NCI-H146 treated with DMSO at 0.1 percent for 48 hours (cell line): ENCODE results near the gene EHBP1L1.

Source experiments
- DNase-seq: peaks from one replicate; lab custom pipeline; 2025; ENCODE audit not compliant: unreplicated experiment; lab: John Stamatoyannopoulos, UW

Gene EHBP1L1

GRCh38 chr11:65613091-65613928 is 37.5 kb downstream of the EHBP1L1 start:
- no peak for DNase-seq

GRCh38 chr11:65615229-65615949 is 39.5 kb downstream of the EHBP1L1 start, which contains the start of gene PCNX3:
TSS of gene PCNX3 (plus strand) at chr11:65615776. CDS start at chr11:65616312, 536 bp downstream.
- DNase-seq = peak; percentile 99

- no peak for DNase-seq
Observed at GRCh38 chr11:65615950-65616574, 40.2 kb downstream of the EHBP1L1 start.

- no peak for DNase-seq
Observed at GRCh38 chr11:65616575-65617001, 40.7 kb downstream of the EHBP1L1 start.

- DNase-seq = no peak
Observed at GRCh38 chr11:65617136-65617850, 41.4 kb downstream of the EHBP1L1 start.

- no peak for DNase-seq
Observed at GRCh38 chr11:65617990-65618751, 42.3 kb downstream of the EHBP1L1 start.

GRCh38 chr11:65618763-65619162 is 42.9 kb downstream of the EHBP1L1 start:
- DNase-seq = no peak

GRCh38 chr11:65619281-65619928 is 43.6 kb downstream of the EHBP1L1 start:
- no peak for DNase-seq

- no peak for DNase-seq
Observed at GRCh38 chr11:65620666-65621065, 44.8 kb downstream of the EHBP1L1 start.

GRCh38 chr11:65621460-65621859 is 45.6 kb downstream of the EHBP1L1 start:
- no peak for DNase-seq

- DNase-seq = no peak
Observed at GRCh38 chr11:65622011-65622410, 46.2 kb downstream of the EHBP1L1 start.

GRCh38 chr11:65623177-65623576 is 47.3 kb downstream of the EHBP1L1 start:
- no peak for DNase-seq

GRCh38 chr11:65623852-65624616 is 48.2 kb downstream of the EHBP1L1 start:
- DNase-seq = no peak

- DNase-seq = no peak
Observed at GRCh38 chr11:65624931-65625627, 49.2 kb downstream of the EHBP1L1 start.

- no peak for DNase-seq
Observed at GRCh38 chr11:65625628-65626342, 49.9 kb downstream of the EHBP1L1 start.

GRCh38 chr11:65627202-65627601 is 51.3 kb downstream of the EHBP1L1 start:
- DNase-seq = no peak

GRCh38 chr11:65629579-65629978 is 53.7 kb downstream of the EHBP1L1 start:
- no peak for DNase-seq

GRCh38 chr11:65630215-65630614 is 54.4 kb downstream of the EHBP1L1 start:
- no peak for DNase-seq
